HG03565 (cell line): ENCODE measurements around the gene ASCC1.

Experiments
- ATAC-seq: cut with Tn5 transposase; IDR thresholded peaks from one replicate; pipeline ENCODE4 v1.9.1; 2021; ENCODE audit warnings: mild to moderate bottlenecking, moderate library complexity; ENCODE audit not compliant: unreplicated experiment

Gene ASCC1, protein sequence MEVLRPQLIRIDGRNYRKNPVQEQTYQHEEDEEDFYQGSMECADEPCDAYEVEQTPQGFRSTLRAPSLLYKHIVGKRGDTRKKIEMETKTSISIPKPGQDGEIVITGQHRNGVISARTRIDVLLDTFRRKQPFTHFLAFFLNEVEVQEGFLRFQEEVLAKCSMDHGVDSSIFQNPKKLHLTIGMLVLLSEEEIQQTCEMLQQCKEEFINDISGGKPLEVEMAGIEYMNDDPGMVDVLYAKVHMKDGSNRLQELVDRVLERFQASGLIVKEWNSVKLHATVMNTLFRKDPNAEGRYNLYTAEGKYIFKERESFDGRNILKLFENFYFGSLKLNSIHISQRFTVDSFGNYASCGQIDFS

DNA sequence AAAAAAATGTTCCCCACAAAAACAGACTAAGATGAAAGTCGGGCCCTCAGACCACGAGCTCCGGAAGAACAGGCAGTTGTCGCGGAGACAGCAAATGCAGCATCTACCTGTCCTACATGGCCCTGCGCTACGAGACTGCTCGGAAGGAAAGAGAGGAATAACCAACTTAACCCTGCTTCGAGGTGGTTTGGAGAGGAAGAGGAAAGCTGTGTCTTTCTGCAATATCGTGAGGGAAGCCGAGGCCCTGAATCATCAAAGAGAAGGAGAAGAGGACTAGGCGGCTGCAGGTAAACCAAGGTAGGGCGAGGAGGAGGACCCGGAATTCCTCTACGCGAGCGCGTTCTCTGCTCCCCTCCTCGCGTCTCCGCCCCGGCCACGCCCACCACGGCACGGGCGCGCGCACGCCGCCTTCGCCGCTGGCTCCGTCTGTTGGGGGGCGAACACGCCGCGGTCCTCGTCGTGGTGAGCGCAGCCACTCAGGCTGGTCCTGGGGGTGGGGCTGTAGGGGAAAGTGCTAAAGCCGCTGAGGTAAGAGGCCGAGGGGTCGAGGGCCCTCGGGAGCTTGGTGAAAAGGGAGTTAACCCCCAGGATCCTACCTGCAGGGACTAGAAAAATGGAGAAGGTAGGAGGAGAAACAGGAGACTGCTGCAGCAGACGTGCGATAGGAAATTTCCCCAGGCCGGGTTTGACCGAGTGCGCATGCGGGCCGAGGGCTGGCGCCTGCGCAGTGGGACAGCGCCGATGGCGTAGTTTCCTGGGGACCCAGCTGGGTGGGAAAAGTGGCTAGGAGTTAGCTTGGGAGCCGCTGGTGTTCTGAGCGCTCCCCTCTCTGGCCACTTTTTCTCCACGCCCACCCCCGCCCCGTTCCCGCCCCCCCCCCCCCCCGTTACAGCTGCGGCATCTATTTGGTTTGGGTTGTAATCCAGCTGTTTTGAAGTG lies at the start of gene ASCC1, which contains the start of gene ANAPC16:
TSS of gene ASCC1 (minus strand) at position 666 of the 939 bp plus-strand sequence. CDS start 2,978 bp downstream, outside the sequence.
TSS of gene ANAPC16 (plus strand) at position 402 of the 939 bp plus-strand sequence. CDS start 7,903 bp downstream, outside the sequence.
- peak; percentile 63 for ATAC-seq

DNA sequence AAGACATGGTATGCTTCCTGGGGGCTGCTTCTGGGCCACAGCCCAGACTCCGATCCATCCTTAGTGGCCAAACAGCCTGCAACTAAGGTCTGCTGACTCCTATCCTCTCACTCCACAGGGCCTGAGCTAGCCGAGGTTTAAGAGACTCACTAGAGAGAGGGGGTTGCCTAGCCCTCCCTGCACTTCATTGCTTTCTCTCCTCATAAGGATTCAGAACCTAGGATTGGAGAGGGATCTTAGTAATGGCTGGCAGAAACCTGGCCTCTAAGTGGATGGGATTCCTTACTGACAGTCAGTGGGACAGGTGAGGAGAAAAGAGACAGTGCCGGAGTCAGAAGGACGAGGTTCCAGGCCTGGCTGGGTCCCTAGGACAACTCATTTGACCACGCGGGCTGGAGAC lies 49.4 kb upstream of the ASCC1 start:
- ATAC-seq, result no peak

DNA sequence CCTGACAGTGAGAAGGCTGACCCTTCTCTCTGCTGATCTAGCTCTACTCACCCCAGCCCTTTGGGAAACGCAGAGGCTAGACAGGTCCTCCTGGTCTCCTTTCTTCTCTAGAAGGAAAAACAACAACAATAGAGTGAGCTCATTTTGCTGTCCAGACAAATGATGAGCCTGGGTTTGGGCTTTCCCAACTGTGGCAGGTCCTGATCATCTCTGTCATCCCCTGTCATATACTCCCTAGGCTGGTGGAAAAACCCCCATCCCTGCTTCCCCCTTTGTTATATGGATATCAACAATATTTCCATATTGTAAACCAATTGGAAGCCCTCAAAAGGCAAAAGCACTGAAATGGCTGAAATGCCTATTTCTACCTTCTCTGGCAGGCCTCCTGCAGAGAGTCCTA lies 48.5 kb upstream of the ASCC1 start:
- ATAC-seq, result no peak

DNA sequence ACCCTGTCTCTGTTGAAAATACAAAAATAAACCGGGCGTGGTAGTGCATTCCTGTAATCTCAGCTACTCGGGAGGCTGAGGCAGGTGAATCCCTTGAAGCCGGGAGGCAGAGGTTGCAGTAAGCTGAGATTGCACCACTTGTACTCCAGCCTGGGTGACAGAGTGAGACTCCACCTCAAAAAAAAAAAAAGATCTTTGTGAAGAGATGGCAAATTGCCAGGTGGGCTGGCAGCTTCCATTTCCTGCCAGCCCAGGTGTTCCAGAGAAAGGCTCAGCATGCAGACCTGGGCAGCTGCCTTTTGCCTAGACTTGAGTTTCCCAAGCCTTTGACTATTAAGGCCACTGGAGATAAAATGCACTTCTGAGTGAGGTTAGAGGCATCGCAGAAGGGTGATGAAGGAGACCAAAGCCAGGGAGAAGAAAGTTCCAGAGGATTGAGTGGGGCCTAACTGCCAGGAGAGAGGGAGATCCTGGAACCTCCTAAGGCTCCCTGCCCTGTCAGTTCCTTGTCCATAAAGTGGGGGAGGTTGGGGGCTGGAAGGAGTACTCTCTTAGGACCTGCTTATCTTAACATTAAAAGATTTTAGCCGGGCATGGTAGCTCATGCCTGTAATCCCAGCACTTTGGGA lies 47.7 kb upstream of the ASCC1 start:
- ATAC-seq, result no peak

DNA sequence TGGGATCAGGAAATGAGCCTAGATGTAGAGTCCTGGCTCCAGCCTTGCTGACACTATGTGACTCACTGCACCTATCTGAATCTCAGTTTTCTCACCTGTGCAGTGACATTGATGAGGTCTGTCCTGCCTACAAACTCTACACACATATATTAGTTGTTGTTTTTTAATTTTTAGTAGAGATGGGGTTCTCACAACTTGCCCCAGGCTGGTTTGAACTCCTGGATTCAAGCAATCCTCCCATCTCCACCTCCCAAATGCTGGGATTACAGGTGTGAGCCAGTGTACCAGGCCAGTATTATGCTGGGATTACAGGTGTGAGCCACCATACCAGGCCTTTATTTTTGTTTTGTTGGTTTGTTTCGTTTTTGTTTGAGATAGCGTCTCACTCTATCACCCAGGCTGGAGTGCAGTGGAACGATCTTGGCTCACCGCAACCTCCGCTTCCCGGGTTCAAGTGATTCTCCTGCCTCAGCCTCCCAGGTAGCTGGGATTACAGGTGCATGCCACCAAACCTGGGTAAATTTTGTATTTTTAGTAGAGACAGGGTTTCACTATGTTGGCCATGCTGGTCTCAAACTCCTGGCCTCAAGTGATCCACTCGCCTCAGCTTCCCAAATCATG lies 45.8 kb upstream of the ASCC1 start:
- peak; percentile 9 for ATAC-seq

DNA sequence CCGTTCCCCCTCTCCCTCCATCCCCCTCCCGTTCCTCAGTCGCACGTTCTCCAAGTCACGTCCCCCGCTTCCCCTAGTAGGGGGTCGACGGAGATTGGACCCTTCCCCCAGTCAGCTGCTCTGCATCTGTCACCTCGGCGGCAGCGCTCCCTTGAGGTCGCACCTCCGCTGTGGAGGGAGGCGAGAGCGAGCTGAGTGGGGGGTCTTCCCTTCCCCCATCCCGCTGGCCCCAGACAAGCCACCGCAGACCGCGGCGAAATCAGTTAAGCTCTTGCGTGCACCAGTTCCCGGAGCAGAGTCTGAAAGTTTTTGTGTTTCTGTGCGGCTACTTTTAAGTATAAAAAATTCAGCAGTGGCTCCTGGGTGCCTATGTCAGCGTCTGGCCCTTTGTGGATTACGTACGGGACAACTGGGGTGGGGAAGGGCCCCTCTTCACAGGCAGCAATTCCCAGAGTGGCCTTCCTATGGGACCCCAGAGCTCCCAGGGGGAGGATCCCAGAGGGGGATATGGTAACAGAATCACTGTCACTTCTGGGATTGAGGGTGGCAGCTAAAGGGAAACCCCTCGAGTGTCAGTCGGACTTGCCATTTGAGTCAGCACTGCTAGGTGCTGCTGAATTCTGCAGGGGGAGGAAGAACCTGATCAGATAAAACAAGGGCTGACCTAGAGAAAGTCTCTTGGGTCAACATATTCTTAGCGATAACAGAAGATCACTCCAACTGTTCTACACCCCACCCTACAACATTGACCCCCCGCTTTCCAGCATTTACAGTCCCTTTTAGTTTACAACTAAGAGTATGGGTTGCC lies 45.1 kb upstream of the ASCC1 start:
- peak; percentile 46 for ATAC-seq

DNA sequence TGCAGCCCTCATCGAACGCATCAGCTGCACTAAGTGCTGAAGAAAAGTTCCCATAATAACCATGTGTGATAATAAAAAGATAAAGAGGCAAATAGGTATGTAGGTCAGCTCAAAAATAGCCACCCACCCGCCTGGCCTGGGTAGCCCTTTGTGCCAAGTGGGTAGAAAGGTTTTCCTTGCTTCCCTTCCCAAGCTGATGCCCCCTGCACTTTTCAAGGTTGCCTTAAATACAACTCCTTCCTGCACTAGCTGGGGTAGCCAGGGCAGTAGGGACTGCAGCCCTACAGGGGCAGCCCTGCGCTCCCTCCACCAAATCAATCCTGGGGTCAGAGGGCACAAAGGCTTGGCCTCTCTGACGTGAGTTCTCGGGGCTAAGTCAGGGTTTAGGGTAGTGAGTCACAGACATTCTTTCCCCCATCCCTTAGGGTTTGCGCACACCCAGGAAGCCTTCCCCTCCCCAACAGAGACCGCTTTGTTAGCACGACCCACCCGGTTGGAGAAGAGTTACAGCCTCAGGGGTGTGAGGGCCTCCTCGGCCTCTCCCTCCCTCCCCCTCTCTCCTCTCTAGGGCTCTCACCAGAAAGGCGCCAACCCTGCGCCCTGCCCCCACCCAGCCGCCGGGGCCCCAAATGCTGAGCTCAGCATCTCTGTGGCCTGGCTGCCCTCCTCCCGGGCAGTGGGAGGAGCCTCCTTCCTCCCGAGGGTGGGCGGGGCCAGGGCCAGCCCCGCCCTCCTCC lies 44.3 kb upstream of the ASCC1 start:
- ATAC-seq, result peak; percentile 44

DNA sequence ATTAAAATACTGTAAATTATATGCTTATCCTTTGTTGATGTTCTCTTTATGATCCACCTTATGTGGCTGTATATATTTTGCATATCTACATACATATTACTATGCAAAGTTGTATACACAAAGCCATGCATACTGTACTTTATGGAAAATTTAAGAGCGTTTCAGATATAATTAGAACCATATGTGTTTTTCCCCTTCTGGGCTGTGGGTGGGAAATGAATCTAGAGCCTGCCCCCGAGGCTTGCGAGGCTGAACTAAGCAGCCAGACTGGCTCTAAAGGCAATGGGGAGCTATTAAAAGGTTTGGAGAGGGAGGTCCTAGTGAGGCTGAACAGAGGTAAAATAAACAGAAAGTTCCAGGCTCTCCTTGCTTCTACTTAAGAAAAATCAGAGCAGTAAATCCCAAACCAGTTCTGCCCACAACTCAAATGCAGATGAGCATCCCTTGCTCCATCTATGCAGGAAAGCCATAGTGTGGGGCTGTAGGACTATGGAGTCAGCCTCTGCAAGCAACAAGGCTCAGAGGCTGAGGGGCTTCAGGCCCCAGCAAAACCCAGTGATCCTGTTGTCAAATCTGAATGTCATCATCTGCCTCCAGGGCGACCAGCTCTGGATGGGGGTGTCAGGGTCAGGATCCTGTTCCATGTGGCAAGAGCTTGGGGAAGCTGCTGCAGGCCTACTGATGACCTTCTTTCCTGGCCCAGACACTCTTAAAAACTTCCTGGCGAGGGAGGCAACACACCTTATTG lies 43.6 kb upstream of the ASCC1 start:
- ATAC-seq, result no peak

DNA sequence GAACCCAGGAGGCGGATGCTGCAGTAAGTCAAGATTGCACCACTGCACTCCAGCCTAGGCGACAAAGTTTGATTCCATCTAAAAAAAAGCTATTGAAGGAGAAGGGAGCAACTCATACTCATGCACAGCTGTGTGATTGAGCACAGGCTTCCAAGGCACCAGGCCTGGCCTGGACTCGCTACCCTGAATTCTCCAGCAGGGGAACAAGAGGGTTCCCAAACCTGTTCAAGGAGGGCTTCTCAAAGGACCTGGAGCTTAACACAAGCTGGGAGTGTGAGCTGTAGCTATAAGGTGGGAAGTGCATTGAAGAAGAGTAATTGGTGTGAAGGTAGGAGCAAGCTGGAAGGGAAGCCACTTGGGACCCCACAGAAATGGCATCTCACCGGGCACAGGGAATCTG lies 42.5 kb upstream of the ASCC1 start:
- ATAC-seq, result no peak

DNA sequence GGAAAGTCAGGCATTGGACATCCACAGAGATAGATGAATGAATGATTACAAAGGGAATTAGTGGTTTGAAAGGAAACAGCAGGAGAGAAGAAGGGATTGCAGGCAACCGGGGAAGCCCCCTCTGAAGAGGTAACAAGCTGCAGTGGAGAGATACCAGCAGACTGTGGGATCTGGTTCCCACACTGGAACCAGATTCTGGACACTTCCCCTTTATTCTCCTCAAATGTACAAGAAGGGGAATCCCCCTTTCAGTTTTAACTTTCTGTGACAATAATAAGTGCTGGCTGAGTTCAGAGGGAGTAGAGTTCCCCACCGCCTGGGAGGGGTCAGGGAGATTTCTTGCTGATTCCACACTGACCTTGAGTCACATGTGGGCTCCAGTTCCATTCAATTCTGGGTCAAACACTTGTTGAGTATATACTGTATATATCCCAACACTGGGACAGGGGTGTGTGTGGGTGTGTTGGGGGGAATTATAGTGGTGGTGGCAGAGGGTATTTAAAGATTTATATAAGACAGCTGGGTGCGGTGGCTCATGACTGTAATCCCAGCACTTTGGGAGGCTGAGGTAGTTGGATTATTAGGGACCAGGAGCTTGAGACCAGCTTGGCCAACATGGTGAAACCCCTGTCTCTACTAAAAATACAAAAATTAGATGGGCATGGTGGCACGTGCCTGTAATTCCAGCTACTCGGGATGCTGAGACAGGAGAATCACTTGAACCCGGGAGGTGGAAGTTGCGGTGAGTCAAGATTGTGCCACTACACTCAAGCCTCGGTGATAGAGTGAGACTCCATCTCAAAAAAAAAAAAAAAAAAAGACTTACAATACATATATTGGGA lies 41.2 kb upstream of the ASCC1 start:
- ATAC-seq, result peak; percentile 25

DNA sequence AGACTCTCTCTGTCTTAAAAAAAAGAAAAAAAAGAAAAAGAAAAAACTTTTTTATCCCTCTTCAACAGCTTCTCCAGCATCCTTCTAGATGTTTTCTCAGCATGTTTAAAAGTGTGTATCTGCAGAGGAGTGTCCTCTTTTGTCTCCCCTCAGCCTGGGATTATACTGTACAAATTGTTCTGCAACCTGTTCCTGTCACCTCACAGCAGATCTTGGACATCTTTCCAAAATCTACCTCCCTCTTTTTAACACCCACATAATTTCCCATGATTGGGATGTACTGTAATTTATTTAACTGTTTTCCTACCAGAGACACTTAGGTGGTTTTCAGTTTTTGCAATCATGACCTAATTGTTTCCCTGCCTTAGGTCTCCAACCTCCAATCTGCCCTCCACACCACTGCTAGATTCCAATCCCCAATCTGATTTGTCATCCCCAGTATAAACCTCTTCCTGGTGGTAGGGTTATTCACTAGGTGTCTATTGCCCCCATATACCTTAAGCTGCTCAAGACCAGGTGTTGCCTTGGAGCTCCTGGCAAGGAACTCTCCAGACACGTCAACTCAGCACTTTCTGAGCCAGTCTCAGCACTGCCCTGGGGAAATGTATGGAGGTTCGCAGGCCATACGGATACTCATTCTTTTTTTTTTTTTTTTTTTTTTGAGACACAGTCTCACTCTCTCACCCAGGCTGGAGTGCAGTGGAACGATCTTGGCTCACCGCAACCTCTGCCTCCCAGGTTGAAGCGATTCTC lies 40.1 kb upstream of the ASCC1 start:
- no peak for ATAC-seq

DNA sequence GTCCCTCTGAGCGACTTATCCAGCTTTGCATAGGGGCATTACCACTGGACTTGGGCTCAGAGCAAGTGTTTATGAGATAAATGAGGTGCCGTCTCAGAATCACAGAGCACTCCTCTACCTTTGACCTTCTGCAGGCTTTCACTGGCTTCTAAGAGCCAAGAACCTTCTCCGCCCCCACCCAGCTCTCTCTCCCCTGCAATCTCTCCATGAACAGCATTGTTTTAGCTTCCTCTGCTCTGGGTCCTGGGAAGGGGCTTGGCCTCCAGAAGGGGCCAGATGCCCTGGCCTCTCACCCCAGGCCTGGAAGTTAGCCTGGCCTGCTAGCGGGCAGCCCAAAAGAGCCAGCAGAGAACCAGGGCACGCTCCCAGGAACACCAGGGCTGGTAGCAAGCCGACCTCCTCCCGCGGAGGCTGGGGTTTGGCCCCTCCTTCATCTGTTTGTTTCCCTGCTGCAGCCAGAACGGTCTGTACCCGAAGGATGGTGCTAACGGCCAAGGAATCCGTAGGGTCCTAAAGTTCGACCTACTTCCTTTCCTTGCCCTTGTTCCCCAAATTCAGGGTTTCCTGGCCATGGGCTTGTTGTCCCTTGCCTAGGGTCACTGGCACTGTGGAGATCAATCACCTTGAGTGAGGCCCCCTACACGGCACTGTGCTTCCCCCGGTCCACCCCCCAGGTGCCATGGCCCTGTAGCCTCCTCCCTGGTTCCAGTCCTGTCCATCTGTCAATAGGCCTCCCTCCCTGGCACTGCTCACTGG lies 38.9 kb upstream of the ASCC1 start:
- no peak for ATAC-seq

DNA sequence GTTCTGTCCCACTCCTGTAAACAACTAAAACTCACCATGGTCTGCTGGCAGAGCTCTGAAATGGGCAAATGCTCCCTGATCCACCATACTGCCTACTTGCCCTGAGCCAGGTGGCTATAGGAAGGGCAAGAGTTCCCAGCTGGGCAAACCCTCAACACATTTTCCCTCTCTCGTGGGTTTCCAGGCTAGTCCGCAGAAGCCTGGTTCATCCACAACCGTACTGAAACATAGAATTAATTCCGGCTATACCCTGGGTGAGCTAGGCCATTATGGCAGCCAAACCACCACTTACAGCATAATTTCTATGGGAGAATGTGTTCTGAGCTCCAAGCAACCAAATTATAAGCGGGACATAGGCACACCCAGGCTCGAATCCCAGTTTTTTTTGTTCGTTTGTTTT lies 37.5 kb upstream of the ASCC1 start:
- ATAC-seq, result no peak

DNA sequence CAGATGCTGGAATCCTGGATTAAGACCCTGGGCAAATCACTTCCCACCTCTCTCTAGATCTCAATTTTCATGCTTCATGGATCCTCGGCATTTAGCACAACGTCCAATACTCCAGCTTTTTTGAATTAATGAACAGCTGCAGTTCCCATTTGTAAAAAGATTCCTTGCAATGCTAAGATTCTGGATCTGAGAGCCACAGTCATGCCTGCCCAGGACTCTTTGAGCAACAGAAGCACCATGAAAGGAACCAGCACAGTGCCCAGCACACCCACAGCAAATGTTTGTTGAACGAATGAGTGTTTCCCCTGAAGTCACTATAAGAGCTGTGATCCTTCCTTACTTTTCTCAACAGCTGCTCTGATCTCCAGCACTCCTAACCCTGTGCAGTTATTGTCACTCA lies 36.9 kb upstream of the ASCC1 start:
- no peak for ATAC-seq

DNA sequence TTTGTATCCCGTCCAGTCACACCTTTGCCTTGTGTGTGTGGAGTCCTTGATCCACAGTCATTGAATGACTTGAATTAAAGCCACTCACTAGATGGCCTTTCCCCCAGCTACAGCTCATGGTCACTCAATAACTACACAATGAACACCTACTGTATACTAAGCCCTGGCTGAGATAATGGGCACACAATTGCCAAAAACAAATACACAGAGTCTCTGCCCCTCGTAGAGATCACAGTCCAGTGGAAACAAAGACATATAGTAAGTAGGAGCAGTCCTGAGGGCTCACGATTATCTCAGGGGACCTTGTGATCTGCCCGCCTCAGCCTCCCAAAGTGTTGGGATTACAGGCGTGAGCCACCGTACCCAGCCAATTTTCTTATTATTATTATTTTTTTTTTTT lies 35.6 kb upstream of the ASCC1 start:
- no peak for ATAC-seq

DNA sequence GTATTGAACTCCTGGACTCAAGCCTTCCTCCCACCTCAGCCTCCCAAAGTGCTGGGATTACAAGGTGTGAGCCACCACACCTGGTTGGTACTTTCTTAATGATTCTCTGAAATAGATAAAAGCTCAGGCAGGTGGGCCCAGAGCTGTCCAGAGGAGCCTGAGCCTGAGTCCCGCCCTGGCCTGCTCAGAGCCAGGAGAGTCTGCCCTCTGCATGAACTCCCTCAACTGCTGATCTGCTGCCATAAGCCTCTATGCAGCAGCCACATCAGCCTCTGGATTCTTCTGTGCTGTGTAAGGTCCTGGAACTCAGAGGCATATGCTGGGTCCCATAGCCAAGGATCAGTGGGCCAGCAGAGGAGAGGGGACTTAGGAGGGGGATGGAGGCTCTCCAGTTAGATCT lies 34.6 kb upstream of the ASCC1 start:
- no peak for ATAC-seq
